Measurements from ENCODE around the gene MRPL1.

- no peak for TF ChIP-seq ZBTB21 (CRISPR knock-in tag; IDR thresholded peaks at IDR 0.05; ENCODE audit: borderline replicate concordance)
- TF ChIP-seq NFYB (CRISPR knock-in tag; conservative IDR thresholded peaks at IDR 0.05; ENCODE audit: low read depth): no peak
- no peak for TF ChIP-seq ATF3 (CRISPR knock-in tag; conservative IDR thresholded peaks at IDR 0.05)
- TF ChIP-seq CTCF (IDR thresholded peaks at IDR 0.05): no peak
- TF ChIP-seq SMAD3 (CRISPR knock-in tag; IDR thresholded peaks at IDR 0.05; ENCODE audit: borderline replicate concordance): no peak
- TF ChIP-seq HMGA2 (CRISPR knock-in tag; IDR thresholded peaks at IDR 0.05): no peak
- no peak for TF ChIP-seq JUN (CRISPR knock-in tag; IDR thresholded peaks at IDR 0.05)
- no peak for TF ChIP-seq MYBL2 (CRISPR knock-in tag; IDR thresholded peaks at IDR 0.05)
- TF ChIP-seq ESRRA (CRISPR knock-in tag; IDR thresholded peaks at IDR 0.05; ENCODE audit: borderline replicate concordance): no peak
- TF ChIP-seq KAT7 (CRISPR knock-in tag; IDR thresholded peaks at IDR 0.05; ENCODE audit: borderline replicate concordance): no peak
- TF ChIP-seq USF2 (CRISPR knock-in tag; IDR thresholded peaks at IDR 0.05): no peak
These were observed 59.8 kb downstream of the MRPL1 start for GRCh38 chr4:77922158-77923094.
